ENCODE measurements around the gene MYH16.
"Not testable (repeated sequence)": the region's sequence is repeated elsewhere in the genome, so short reads cannot be mapped to it uniquely, and the experiment has no call there.

Gene MYH16

DNA sequence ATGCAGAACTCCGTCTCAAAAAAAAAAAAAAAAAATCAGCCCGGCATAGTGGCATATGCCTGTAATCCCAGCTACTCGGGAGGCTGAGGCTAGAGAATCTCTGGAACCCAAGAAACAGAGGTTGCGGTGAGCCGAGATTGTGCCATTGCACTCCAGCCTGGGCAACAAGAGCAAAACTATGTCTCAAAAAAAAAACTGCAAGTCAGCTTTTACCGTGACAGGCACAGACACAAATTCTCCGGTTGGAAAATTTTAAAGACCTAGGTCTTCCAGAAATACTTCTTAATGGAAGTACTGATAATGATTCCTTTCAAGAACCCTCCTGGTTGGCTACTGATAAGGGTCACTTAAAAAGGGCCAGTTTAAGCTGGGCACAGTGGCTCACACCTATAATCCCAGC lies 82.5 kb downstream of the MYH16 start:
- DNase-seq (ENCODE audit: low spot score): no peak

DNA sequence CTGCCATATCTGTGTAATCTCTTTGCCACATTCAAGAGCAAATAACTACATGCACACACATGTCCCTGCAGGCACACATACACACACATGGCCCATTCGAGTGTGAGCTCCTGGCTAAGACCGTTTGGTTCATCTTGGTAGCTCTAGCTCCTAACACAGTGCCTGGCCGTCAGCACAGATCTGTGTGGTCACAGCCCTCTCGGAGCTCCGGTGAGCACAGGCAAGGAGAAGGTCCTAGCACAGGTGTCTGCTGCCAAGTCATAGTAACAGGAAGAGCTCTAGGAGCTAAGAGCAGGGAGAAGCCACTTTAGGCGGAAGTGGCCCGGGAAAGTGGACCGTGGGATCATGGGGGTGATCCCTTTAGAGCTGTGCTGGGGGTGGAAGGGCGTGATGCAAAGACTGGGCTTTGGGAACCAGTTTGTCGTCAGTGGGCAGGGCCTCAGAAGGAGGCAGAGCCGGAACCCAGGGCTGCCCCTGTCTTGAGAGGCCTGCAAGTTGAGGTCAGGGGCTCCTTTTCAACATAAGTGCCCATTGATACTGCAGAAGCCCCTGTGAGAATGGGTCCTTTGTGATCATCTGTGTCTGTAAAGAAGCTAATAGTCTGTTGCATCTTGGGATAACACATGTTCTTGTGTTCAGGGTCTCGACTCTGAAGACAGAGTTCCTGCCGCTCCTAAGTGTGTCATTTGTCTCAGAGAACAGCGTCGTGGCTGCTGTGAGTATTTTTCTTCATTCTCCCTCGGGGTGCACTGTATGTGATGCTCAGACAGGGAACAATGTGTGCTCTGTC lies 85.3 kb downstream of the MYH16 start:
- no peak for DNase-seq (ENCODE audit: low spot score)

DNA sequence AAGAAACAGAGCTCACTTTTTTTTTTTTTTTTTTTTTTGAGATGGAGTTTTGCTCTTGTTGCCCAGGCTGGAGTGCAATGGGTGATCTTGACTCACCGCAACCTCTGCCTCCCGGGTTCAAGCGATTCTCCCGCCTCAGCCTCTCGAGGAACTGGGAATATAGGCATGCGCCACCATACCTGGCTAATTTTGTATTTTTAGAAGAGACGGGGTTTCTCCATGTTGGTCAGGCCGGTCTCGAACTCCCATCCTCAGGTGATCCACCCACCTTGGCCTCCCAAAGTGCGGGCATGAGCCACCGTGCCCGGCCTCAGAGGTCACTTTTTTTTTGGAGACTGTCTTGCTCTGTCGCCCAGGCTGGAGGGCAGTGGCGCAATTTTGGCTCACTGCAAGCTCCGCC lies 85.9 kb downstream of the MYH16 start:
- DNase-seq (ENCODE audit: low spot score): not testable (repeated sequence)

- no peak for DNase-seq (ENCODE audit: low spot score)
Measured at GRCh38 chr7:99359465-99360154, 87.0 kb downstream of the MYH16 start.
